ENCODE results near the gene PIP5K1B. TPM values are rescaled to one million over a fixed set of nuclear protein-coding genes. Genes with fewer than 3 reads are reported as not detected.

Gene PIP5K1B
- total and polyA plus RNA-seq, 2 of the 13 experiments (the other 11 are each of a cell fraction or from before 2014, with no cell fraction given): 15.8 to 17.5 TPM

DNA sequence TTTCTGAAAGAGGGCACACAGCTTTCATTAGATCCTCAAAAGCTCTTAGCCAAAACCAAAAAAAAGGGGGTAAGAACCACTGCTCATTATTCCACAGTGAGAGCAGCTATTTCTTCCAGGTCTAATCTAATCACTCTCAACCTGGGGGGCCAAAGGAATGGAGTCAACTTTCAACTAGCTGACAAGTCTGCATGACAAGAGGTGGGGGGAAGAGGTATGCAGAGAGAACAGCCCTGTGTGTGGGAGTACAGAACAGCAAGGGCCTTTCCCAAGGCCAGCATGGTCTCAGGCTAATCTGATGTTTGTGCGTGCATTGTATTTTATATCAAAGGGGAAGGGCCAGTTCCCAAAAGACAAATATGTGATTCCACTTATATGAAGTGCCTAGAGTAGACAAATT, 36.9 kb upstream of the PIP5K1B start:
- H2AFZ ChIP-seq (ENCODE audit: low read length): no peak overlapping the region
- H3K27ac ChIP-seq (ENCODE audit: extremely low read length, insufficient read depth, low read length): no peak overlapping the region
- no peak overlapping the region for H3K4me2 ChIP-seq (ENCODE audit: low read depth, low read length)
- H3K4me3 ChIP-seq (replicated peaks in 1 of 3; ENCODE audit: insufficient read depth in 1 of 3, low read depth in 2 of 3, low read length in 3 of 3): no peak overlapping the region
- 79% methylated on average over 1 of the region's 1 CpG for WGBS (ENCODE audit: low lambda C conversion rate)
- ATAC-seq (no peak), FAIRE-seq (no peak), DNase-seq (ENCODE audit: low spot score) (no peak)
- no peaks in the 10 kb centered on the region for H3K79me2 ChIP-seq (ENCODE audit: insufficient read depth, low read length)
- no TSS peak for BruUV-seq (replicated peaks)
- H3K27me3 ChIP-seq (ENCODE audit: control insufficient read depth in 1 of 2, insufficient read depth in 2 of 2, low read length in 2 of 2): peaks cover 3 to 22% of the 10 kb centered on the region in 2 experiments; a peak in 2 of 5 replicates
- no peaks in the 10 kb centered on the region for H4K20me1 ChIP-seq (ENCODE audit: insufficient read depth, low read length)
- H3K9ac ChIP-seq (ENCODE audit: insufficient read depth, low read depth, low read length): no peak overlapping the region
- H3K4me1 ChIP-seq (ENCODE audit: insufficient read depth, low read length): no peaks in the 10 kb centered on the region
- intact Hi-C loops (cut with micrococcal nuclease; ENCODE audit: unreplicated experiment) (no loop called here), in situ Hi-C loops (cut with HindIII; ENCODE audit: extremely low pct_ligation_motif_present, low pct_unique_long_range_greater_than_20kb) (no loop called here)
- ChIA-PET POLR2A (no interaction called here), CTCF (ENCODE audit: low intra/inter-chr PET ratio, low total read pairs) (no interaction called here)
- no peaks in the 10 kb centered on the region for H3K36me3 ChIP-seq (replicated peaks in 1 of 2; ENCODE audit: control insufficient read depth in 1 of 2, insufficient read depth in 2 of 2, low read length in 2 of 2)
- no peaks in the 10 kb centered on the region for H3K9me3 ChIP-seq (ENCODE audit: low read length)
- TF ChIP-seq ARNTL (CRISPR knock-in tag; IDR thresholded peaks at IDR 0.05) (no peak), ZKSCAN5 (CRISPR knock-in tag; IDR thresholded peaks at IDR 0.05) (no peak), ZSCAN30 (CRISPR knock-in tag; IDR thresholded peaks at IDR 0.05) (no peak), ZNF256 (CRISPR knock-in tag; conservative IDR thresholded peaks at IDR 0.05) (no peak), ZSCAN21 (CRISPR knock-in tag; IDR thresholded peaks at IDR 0.05; ENCODE audit: borderline replicate concordance) (no peak), GABPB1 (CRISPR knock-in tag; IDR thresholded peaks at IDR 0.05) (no peak), ZFP62 (CRISPR knock-in tag; IDR thresholded peaks at IDR 0.05) (no peak), SOX6 (IDR thresholded peaks at IDR 0.05) (no peak), SOX6 (CRISPR knock-in tag; IDR thresholded peaks at IDR 0.05) (no peak), ZNF567 (CRISPR knock-in tag; IDR thresholded peaks at IDR 0.05; ENCODE audit: borderline replicate concordance) (no peak), AGO1 (IDR thresholded peaks at IDR 0.05; ENCODE audit: low read depth, low read length, poor library complexity, severe bottlenecking) (no peak), SATB2 (CRISPR knock-in tag; IDR thresholded peaks at IDR 0.05) (no peak), ONECUT2 (CRISPR knock-in tag; IDR thresholded peaks at IDR 0.05) (no peak), ZNF546 (CRISPR knock-in tag; conservative IDR thresholded peaks at IDR 0.05) (no peak), NFE2 (CRISPR knock-in tag; IDR thresholded peaks at IDR 0.05) (no peak)
- TF ChIP-seq, protein P1, sequence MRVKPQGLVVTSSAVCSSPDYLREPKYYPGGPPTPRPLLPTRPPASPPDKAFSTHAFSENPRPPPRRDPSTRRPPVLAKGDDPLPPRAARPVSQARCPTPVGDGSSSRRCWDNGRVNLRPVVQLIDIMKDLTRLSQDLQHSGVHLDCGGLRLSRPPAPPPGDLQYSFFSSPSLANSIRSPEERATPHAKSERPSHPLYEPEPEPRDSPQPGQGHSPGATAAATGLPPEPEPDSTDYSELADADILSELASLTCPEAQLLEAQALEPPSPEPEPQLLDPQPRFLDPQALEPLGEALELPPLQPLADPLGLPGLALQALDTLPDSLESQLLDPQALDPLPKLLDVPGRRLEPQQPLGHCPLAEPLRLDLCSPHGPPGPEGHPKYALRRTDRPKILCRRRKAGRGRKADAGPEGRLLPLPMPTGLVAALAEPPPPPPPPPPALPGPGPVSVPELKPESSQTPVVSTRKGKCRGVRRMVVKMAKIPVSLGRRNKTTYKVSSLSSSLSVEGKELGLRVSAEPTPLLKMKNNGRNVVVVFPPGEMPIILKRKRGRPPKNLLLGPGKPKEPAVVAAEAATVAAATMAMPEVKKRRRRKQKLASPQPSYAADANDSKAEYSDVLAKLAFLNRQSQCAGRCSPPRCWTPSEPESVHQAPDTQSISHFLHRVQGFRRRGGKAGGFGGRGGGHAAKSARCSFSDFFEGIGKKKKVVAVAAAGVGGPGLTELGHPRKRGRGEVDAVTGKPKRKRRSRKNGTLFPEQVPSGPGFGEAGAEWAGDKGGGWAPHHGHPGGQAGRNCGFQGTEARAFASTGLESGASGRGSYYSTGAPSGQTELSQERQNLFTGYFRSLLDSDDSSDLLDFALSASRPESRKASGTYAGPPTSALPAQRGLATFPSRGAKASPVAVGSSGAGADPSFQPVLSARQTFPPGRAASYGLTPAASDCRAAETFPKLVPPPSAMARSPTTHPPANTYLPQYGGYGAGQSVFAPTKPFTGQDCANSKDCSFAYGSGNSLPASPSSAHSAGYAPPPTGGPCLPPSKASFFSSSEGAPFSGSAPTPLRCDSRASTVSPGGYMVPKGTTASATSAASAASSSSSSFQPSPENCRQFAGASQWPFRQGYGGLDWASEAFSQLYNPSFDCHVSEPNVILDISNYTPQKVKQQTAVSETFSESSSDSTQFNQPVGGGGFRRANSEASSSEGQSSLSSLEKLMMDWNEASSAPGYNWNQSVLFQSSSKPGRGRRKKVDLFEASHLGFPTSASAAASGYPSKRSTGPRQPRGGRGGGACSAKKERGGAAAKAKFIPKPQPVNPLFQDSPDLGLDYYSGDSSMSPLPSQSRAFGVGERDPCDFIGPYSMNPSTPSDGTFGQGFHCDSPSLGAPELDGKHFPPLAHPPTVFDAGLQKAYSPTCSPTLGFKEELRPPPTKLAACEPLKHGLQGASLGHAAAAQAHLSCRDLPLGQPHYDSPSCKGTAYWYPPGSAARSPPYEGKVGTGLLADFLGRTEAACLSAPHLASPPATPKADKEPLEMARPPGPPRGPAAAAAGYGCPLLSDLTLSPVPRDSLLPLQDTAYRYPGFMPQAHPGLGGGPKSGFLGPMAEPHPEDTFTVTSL (CRISPR knock-in tag; IDR thresholded peaks at IDR 0.05; ENCODE audit: borderline replicate concordance): no peak
- TF ChIP-seq, protein P2, sequence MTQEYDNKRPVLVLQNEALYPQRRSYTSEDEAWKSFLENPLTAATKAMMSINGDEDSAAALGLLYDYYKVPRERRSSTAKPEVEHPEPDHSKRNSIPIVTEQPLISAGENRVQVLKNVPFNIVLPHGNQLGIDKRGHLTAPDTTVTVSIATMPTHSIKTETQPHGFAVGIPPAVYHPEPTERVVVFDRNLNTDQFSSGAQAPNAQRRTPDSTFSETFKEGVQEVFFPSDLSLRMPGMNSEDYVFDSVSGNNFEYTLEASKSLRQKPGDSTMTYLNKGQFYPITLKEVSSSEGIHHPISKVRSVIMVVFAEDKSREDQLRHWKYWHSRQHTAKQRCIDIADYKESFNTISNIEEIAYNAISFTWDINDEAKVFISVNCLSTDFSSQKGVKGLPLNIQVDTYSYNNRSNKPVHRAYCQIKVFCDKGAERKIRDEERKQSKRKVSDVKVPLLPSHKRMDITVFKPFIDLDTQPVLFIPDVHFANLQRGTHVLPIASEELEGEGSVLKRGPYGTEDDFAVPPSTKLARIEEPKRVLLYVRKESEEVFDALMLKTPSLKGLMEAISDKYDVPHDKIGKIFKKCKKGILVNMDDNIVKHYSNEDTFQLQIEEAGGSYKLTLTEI (CRISPR knock-in tag; conservative IDR thresholded peaks at IDR 0.05): no peak
